GM18873 (cell line): ENCODE measurements around the gene REC8.

ENCODE experiments used
- ATAC-seq: cut with Tn5 transposase; IDR thresholded peaks from one replicate; pipeline ENCODE4 v1.9.1; 2021; ENCODE audit warnings: mild to moderate bottlenecking, moderate library complexity, moderate number of reproducible peaks; ENCODE audit not compliant: unreplicated experiment, low FRiP score

Gene REC8

GRCh38 chr14:24171422-24172260, at the start of gene REC8:
REC8 (plus strand) TSS chr14:24172080; CDS start chr14:24172553, 473 bp downstream.
- ATAC-seq: peak; percentile 76

- no peak for ATAC-seq
Measured at GRCh38 chr14:24122416-24122815, 49.5 kb upstream of the REC8 start.

- ATAC-seq: no peak
Measured at GRCh38 chr14:24122898-24123297, 49.0 kb upstream of the REC8 start.

GRCh38 chr14:24123424-24124417, 48.2 kb upstream of the REC8 start:
- ATAC-seq: peak; percentile 51

GRCh38 chr14:24126939-24127338, 44.9 kb upstream of the REC8 start:
- ATAC-seq: no peak

GRCh38 chr14:24127673-24128072, 44.2 kb upstream of the REC8 start:
- ATAC-seq: no peak

- no peak for ATAC-seq
Measured at GRCh38 chr14:24129410-24129998, 42.4 kb upstream of the REC8 start.

- no peak for ATAC-seq
Measured at GRCh38 chr14:24130380-24130716, 41.5 kb upstream of the REC8 start, which contains the start of gene FITM1. FITM1 (plus strand) TSS chr14:24130659; CDS start chr14:24131564, 905 bp downstream.

- no peak for ATAC-seq
Measured at GRCh38 chr14:24130717-24131548, 40.9 kb upstream of the REC8 start.

GRCh38 chr14:24131549-24131966, 40.3 kb upstream of the REC8 start:
- ATAC-seq: no peak

GRCh38 chr14:24132061-24132685, 39.7 kb upstream of the REC8 start:
- ATAC-seq: no peak

- ATAC-seq: no peak
Measured at GRCh38 chr14:24132976-24133375, 38.9 kb upstream of the REC8 start.

GRCh38 chr14:24133735-24134134, 38.1 kb upstream of the REC8 start:
- ATAC-seq: no peak

- ATAC-seq: peak; percentile 5
Measured at GRCh38 chr14:24135584-24135833, 36.4 kb upstream of the REC8 start.

GRCh38 chr14:24135834-24136683, 35.8 kb upstream of the REC8 start, which contains the start of gene PSME1:
PSME1 (plus strand) TSS chr14:24136194; CDS start chr14:24136263, 69 bp downstream.
- peak; percentile 63 for ATAC-seq

- ATAC-seq: no peak
Measured at GRCh38 chr14:24136684-24137528, 35.0 kb upstream of the REC8 start.

- no peak for ATAC-seq
Measured at GRCh38 chr14:24137529-24138395, 34.1 kb upstream of the REC8 start.
